CD4-positive, alpha-beta T cell (primary cell): ENCODE data around the gene MAP7D3. TPM values are rescaled to one million over a fixed set of nuclear protein-coding genes. Genes with fewer than 3 reads are reported as not detected.

Experiments
- ATAC-seq: fragments of 200-7000 bp; cut with Tn5 transposase; one replicate; pipeline ENCODE4 v1.10.0; 2022; ENCODE audit warnings: mild to moderate bottlenecking; ENCODE audit not compliant: poor library complexity
- CTCF ChIA-PET: fragments of 350-600 bp; sonication (Branson Sonifier 250); formaldehyde crosslinking; loops from one replicate; lab custom pipeline; 2021; ENCODE audit warnings: antibody characterized with exemption, inconsistent platforms; lab: Charles Lee
- POLR2A ChIA-PET: fragments of 350-600 bp; sonication (Branson Sonifier 250); formaldehyde crosslinking; loops from one replicate; lab custom pipeline; 2021; ENCODE audit warnings: antibody characterized with exemption, inconsistent platforms; lab: Charles Lee
- DNase-seq, 14 experiments: peaks; one replicate each; pipeline ENCODE4 v3.0.0-alpha.2; 2013 to 2020; ENCODE audit warnings: mixed read lengths in 2 of 14
- H3K27ac ChIP-seq, 2 donors: one replicate each; pipeline versions ENCODE4 v1.5.1 to v1.7.0; 2013; ENCODE audit warnings: low read length in 2 of 2, low read depth in 1 of 2, mild to moderate bottlenecking in 1 of 2
- H3K27me3 ChIP-seq, 2 experiments: 1 replicate in 1 of 2; 2 replicates in 1 of 2; pipeline versions ENCODE4 v1.6.1 to v1.7.0; 2013; ENCODE audit warnings: low read length in 2 of 2, control low read depth in 1 of 2, mild to moderate bottlenecking in 1 of 2, moderate library complexity in 1 of 2; ENCODE audit not compliant: insufficient read depth in 2 of 2, control insufficient read depth in 1 of 2
- H3K36me3 ChIP-seq: one replicate; pipeline ENCODE4 v1.6.1; 2013; ENCODE audit warnings: low read length, control low read depth; ENCODE audit not compliant: insufficient read depth
- H3K4me1 ChIP-seq: one replicate; pipeline ENCODE4 v1.6.1; 2013; ENCODE audit warnings: low read length, control low read depth; ENCODE audit not compliant: insufficient read depth
- H3K4me3 ChIP-seq: one replicate; pipeline ENCODE4 v1.5.1; 2013; ENCODE audit warnings: mild to moderate bottlenecking, low read length, moderate library complexity
- H3K9me3 ChIP-seq, 2 experiments: 1 replicate in 1 of 2; 2 replicates in 1 of 2; pipeline versions ENCODE4 v1.6.1 to v1.7.0; 2013; ENCODE audit warnings: low read length in 2 of 2, mild to moderate bottlenecking in 2 of 2, control low read depth in 1 of 2, moderate library complexity in 1 of 2; ENCODE audit not compliant: control insufficient read depth in 1 of 2, insufficient read depth in 1 of 2
- H3K27ac Mint-ChIP-seq: one replicate; pipeline ENCODE4 v1.8.0; 2020; ENCODE audit warnings: mixed read lengths
- H3K27me3 Mint-ChIP-seq: one replicate; pipeline ENCODE4 v1.8.0; 2021; ENCODE audit warnings: mixed read lengths
- H3K36me3 Mint-ChIP-seq: one replicate; pipeline ENCODE4 v1.8.0; 2021; ENCODE audit warnings: low read depth, mixed read lengths
- H3K4me1 Mint-ChIP-seq: one replicate; pipeline ENCODE4 v1.8.0; 2021; ENCODE audit warnings: low read depth, mixed read lengths
- H3K4me3 Mint-ChIP-seq: one replicate; pipeline ENCODE4 v1.8.0; 2020; ENCODE audit warnings: mild to moderate bottlenecking, mixed read lengths
- H3K9me3 Mint-ChIP-seq: one replicate; pipeline ENCODE4 v1.8.0; 2020; ENCODE audit warnings: mixed read lengths
- CTCF ChIP-seq: fragments of 200-600 bp; IDR thresholded peaks from one replicate; pipeline ENCODE4 v1.8.0; 2022; ENCODE audit warnings: antibody characterized with exemption, mild to moderate bottlenecking
- intact Hi-C, 2 experiments: fragments of 100-400 bp; cut with DNase I in 1 of 2; cut with micrococcal nuclease in 1 of 2; formaldehyde crosslinking; loops; one replicate each; pipeline versions ENCODE4 v1.15.1 to v1.9.0; 2023 to 2025; cut with DNase I, micrococcal nuclease
- total RNA-seq, 174 experiments: library from RNA in 2 of 174; stranded (reverse) in 2 of 174; gene quantifications; one replicate each; pipeline ENCODE4 v1.2.3 and lab custom pipeline; 2021 to 2026

MAP7D3 gene
- total RNA-seq, 2 experiments from 2014 or later: 3.2 to 3.7 TPM

GRCh38 chrX:136262812-136263315 is 11.7 kb upstream of the MAP7D3 start:
- DNase-seq: no peak
- POLR2A ChIA-PET: no interaction called here
- peaks cover 9% of the 10 kb centered on the region for H3K4me1 Mint-ChIP-seq
- Histone ChIP-seq H3K4me1 (peaks cover 10% of the 10 kb centered on the region), H3K36me3 (no peaks in the 10 kb centered on the region), H3K4me3 (no peak overlapping the region), H3K27me3 (no peaks in the 10 kb centered on the region), H3K9me3 (no peaks in the 10 kb centered on the region), H3K27ac (no peak overlapping the region)
- no peak for TF ChIP-seq CTCF
- H3K36me3 Mint-ChIP-seq: no peaks in the 10 kb centered on the region
- H3K4me3 Mint-ChIP-seq: no peak overlapping the region
- H3K9me3 Mint-ChIP-seq: no peaks in the 10 kb centered on the region
- H3K27ac Mint-ChIP-seq: no peak overlapping the region
- CTCF ChIA-PET: no interaction called here
- no peak for ATAC-seq
- intact Hi-C loops: loop anchor here in 1 of 2 experiments (10.0 kb wide), 1 partner anchor 58 kb away; no protein-coding TSS in a partner anchor
- no peaks in the 10 kb centered on the region for H3K27me3 Mint-ChIP-seq

- Mint-ChIP-seq H3K9me3 (no peaks in the 10 kb centered on the region), H3K36me3 (no peaks in the 10 kb centered on the region), H3K4me3 (no peak overlapping the region), H3K27me3 (no peaks in the 10 kb centered on the region), H3K27ac (no peak overlapping the region), H3K4me1 (peaks cover 9% of the 10 kb centered on the region)
- ATAC-seq (no peak), DNase-seq (no peak)
- Histone ChIP-seq H3K4me3 (no peak overlapping the region), H3K27ac (no peak overlapping the region), H3K9me3 (no peaks in the 10 kb centered on the region), H3K4me1 (peaks cover 10% of the 10 kb centered on the region), H3K27me3 (no peaks in the 10 kb centered on the region), H3K36me3 (no peaks in the 10 kb centered on the region)
- POLR2A ChIA-PET: no interaction called here
- no peak for TF ChIP-seq CTCF
- CTCF ChIA-PET: no interaction called here
- intact Hi-C loops: loop anchor here in 1 of 2 experiments (10.0 kb wide), 1 partner anchor 57 kb away; no protein-coding TSS in a partner anchor
These were observed 11.0 kb upstream of the MAP7D3 start for GRCh38 chrX:136262243-136262642.

- no peak overlapping the region for H3K4me3 Mint-ChIP-seq
- TF ChIP-seq CTCF: no peak
- ChIA-PET POLR2A (no interaction called here), CTCF (no interaction called here)
- intact Hi-C loops: loop anchor here in 1 of 2 experiments (10.0 kb wide), 1 partner anchor 57 kb away; no protein-coding TSS in a partner anchor
- Histone ChIP-seq H3K9me3 (no peaks in the 10 kb centered on the region), H3K27me3 (no peaks in the 10 kb centered on the region), H3K4me1 (peaks cover 10% of the 10 kb centered on the region), H3K27ac (no peak overlapping the region), H3K36me3 (no peaks in the 10 kb centered on the region), H3K4me3 (no peak overlapping the region)
- DNase-seq (no peak), ATAC-seq (no peak)
- no peaks in the 10 kb centered on the region for H3K27me3 Mint-ChIP-seq
- no peak overlapping the region for H3K27ac Mint-ChIP-seq
- H3K9me3 Mint-ChIP-seq: no peaks in the 10 kb centered on the region
- H3K4me1 Mint-ChIP-seq: peaks cover 9% of the 10 kb centered on the region
- no peaks in the 10 kb centered on the region for H3K36me3 Mint-ChIP-seq
These were observed 10.1 kb upstream of the MAP7D3 start for GRCh38 chrX:136261321-136261720.
